CD1c-positive myeloid dendritic cell (primary cell): ENCODE results near the gene KRTAP5-1.
A peak's percentile ranks its signal among the peaks of the same experiment; 100 is the strongest.
"Not testable (repeated sequence)": the region's sequence is repeated elsewhere in the genome, so short reads cannot be mapped to it uniquely, and the experiment has no call there.

Source experiments
- DNase-seq: peaks from one replicate; pipeline ENCODE4 v3.0.0-alpha.2; 2016; ENCODE audit errors: extremely low spot score

The KRTAP5-1 gene

DNA sequence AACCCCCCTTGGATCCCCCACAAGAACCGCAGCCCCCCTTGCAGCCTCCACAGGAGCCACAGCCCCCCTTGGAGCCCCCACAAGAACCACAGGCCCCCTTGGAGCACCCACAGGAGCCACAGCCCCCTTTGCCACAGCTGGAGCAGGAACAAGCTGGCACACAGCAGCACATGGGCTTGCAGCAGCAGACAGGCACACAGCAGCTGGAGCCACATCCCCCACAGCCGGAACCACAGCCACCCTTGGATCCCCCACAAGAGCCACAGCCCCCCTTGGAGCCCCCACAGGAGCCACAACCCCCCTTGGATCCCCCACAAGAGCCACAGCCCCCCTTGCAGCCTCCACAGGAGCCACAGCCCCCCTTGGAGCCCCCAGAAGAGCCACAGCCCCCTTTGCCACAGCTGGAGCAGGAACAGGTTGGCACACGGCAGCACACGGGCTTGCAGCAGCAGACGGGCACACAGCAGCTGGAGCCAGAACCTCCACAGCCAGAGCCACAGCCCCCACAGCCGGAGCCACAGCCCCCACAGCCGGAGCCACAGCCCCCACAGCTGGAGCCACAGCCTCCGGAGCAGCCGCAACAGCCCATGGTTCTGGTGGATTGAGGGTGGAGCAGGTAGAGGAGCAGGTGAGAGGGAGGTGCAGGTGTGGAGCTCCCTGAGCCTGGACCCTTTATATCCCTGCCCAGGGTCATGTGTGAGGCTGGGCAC, at the start of gene KRTAP5-1:
KRTAP5-1 (minus strand) TSS at position 623 of the 710 bp plus-strand sequence; CDS start at position 589, 34 bp downstream.
- DNase-seq: not testable (repeated sequence)

- DNase-seq: no peak
Observed at GRCh38 chr11:1633864-1634263, 48.8 kb upstream of the KRTAP5-1 start.

- DNase-seq: no peak
Observed at GRCh38 chr11:1632053-1632714, 47.1 kb upstream of the KRTAP5-1 start.

DNA sequence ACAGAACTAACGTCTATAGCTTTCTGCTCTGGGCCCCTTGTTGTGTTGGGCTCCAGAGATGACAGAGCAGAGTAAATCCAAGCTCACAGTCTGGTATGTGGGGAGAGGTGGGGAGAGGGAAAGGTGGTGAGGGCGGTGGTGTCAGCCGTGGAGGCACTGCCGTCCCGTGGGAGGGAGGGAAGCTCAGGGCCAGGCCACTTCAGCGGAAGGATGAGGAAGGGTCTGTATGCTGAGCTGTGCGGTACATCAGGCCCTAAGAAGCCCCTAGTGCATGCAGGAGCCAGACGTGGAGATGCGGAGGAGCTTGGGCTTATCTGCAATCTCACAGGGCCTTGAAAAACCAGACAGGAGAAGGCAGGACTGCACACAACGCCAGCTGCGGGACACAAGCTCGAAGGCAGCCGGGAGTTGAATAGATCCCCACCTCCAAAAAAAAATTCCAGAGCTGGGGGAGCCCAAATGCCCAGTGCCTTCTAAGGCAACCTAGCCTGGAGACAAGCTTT, 46.0 kb upstream of the KRTAP5-1 start:
- DNase-seq: no peak

- DNase-seq: no peak
Observed at GRCh38 chr11:1630271-1630670, 45.2 kb upstream of the KRTAP5-1 start.

DNA sequence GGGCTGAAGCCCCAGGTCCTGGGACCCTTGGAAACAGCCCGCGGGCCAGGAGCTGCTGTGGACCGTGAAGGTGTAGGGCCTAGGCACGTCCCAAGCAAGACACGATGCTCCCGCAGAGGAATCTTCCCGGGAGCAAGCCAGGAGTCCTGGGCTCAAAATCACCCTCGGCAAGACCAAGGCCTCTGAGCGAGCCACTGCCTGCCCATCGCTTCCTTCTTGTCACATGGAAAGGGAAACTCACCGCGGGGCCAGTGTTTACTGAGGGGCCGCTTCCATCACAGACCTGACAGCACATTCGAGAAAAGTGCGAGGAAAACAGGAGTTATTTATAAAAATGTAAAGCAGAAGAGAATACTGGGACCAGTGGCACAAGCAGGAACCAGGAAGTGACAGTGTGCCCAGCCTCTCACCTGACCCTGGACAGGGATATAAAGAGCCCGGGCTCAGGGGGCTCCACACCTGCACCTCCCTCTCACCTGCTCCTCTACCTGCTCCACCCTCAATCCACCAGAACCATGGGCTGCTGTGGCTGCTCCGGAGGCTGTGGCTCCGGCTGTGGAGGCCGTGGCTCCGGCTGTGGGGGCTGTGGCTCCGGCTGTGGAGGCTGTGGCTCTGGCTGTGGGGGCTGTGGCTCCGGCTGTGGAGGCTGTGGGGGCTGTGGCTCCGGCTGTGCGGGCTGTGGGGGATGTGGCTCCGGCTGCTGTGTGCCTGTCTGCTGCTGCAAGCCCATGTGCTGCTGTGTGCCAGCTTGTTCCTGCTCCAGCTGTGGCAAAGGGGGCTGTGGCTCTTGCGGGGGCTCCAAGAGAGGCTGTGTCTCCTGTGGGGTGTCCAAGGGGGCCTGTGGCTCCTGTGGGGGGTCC, 44.5 kb upstream of the KRTAP5-1 start, which contains the start of gene KRTAP5-5:
KRTAP5-5 (plus strand) TSS at position 450 of the 860 bp plus-strand sequence; CDS start at position 516, 66 bp downstream.
- no peak for DNase-seq

DNA sequence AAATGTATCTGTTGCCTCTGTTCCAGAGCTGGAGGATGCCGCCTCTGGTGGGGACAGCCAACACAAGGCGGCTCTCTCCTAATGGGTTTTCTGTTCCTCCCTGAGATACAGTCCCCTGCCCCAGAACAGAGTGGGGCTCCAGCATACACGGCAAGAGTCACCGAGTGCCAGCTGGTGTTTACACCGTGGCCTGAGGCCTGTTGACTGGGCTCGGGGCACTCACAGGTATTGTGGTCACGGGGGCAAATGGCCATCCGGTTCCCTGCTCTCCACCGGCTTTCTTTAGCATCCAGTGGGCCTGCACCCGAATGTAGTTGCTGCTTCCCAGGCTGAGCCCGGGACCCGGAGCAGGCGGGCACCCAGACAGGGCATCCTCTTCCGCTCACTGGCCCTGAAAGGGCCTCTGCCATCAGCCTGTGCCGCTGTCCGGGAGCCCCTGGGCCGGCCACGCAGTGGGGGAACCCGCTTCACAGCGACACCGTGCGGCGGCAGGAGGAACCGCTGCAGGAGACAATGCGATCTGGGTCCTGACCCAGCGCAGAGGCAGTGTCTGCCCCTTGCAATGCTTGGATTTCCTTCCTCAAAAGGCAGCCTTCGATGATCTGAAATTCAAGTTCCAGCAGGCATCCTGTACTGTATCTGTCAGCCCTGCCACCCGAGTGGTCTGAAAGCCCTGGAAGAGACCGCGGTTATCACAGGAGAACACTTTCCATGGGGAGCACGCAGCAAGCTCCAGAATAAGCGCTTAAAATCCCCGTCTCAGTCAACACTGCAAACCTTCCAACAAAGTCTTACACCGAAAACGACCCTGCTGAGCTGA, 43.6 kb upstream of the KRTAP5-1 start:
- peak; percentile 46 for DNase-seq

DNA sequence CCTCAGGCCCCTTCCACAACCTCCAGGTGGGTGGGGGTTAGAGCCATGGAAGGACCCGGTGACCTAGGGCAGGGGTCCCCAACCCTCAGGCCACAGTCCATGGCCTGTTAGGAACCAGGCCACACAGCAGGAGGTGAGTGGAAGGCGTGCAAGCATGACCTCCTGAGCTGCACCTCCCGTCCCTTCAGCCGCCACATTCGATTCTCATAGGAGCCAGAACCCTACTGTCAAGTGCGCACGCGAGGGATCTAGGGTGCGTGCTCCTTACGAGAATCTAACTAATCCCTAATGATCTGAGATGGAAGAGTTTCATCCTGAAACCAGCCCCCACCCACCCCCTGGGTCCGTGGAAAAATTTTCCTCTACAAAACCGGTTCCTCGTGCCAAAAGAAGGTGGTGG, 40.5 kb upstream of the KRTAP5-1 start:
- DNase-seq: no peak

GRCh38 chr11:1624621-1625020, 39.5 kb upstream of the KRTAP5-1 start:
- no peak for DNase-seq

GRCh38 chr11:1623716-1624115, 38.6 kb upstream of the KRTAP5-1 start:
- no peak for DNase-seq

DNA sequence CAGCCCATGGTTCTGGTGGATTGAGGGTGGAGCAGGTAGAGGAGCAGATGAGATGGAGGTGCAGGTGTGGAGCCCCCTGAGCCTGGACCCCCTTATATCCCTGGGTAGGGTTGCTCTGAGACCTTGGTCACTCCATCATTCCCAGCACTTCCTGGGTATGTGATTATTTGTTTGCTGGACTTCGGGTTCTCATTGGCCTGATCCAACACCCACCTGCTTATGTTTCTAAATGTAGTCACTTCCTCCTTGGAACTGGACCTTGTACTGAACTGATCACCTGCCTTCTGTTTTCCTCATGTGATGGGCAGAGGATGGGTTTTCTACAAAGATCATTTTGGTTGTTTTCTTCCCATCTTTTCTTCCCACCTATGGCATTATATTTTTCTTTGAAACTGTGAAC, 37.0 kb upstream of the KRTAP5-1 start, which contains the start of gene KRTAP5-4:
KRTAP5-4 (minus strand) TSS at position 53 of the 400 bp plus-strand sequence; CDS start at position 8, 45 bp downstream.
- no peak for DNase-seq

DNA sequence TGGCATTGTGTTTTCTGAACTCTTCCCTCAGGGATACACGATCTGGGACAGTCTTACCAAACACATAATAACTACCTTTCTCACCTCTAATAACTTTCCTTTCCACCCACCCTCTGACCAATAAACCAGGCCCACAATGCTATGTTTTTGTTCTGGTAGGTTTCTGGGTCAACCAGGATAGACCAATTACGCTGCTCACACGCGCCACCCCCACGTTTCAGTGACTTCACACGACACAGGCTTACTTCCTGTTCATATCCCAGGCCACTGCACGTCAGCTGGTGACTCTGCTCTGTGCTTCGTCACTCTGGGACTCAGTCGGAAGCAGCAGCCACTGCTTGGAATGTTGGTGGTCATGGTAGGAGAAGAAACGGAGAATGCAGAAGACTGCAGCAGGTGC, 34.4 kb upstream of the KRTAP5-1 start:
- peak; percentile 61 for DNase-seq

DNA sequence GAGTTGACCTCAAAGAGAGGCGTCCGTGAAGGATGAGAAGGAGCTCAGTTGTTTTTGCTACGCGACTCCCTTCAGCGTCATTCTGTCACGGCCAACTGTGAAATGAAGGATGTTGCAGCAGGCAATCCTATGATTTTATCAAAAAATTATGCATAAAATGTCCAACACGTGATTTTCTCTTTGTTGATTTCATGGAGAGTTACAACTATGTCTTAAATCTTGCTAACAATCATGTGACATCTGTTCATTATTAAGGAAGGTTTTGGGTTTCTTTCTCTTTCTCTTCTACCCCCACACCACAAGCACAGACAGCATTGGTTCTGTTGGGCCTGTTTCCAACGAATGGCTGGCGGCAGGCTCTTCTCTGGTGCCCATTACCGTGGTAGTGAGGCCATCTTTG, 33.1 kb upstream of the KRTAP5-1 start:
- no peak for DNase-seq

- DNase-seq: no peak
Observed at GRCh38 chr11:1608363-1608762, 23.3 kb upstream of the KRTAP5-1 start, which contains the start of gene KRTAP5-3. KRTAP5-3 (minus strand) TSS chr11:1608463; CDS start chr11:1608385, 78 bp downstream.

DNA sequence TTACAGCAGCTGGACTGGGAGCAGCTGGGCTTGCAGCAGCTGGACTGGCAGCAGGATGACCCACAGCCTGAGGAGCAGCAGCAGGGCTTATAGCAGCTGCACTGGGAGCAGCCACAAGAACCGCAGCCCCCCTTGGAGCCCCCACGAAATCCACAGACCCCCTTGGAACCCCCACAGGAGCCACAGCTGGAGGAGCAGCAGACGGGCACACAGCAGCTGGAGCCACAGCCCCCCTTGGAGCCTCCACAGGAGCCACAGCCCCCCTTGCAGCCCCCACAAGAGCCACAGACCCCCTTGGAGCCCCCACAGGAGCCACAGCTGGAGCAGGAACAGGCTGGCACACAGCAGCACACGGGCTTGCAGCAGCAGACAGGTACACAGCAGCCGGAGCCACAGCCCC, 22.8 kb upstream of the KRTAP5-1 start:
- DNase-seq: not testable (repeated sequence)

GRCh38 chr11:1607156-1607845, 22.2 kb upstream of the KRTAP5-1 start:
- DNase-seq: not testable (repeated sequence)

DNA sequence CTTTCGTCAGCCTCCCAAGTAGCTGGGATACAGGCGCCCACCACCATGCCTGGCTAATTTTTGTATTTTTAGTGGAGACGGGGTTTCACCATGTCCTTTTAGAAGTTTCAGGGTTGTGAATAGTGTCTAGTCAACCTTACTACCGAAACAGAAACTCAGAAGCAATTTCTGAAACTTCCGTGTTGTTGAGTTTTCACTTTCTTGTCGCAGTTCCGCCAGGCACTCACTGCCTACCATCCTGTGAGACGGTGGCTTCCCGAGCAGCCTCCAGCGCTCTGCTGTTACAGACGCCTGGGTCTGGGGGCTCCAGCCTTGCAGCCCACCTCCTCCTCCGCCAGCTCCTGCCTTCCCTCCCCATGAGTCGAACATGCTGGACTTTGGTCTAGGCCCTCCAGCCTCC, 20.8 kb upstream of the KRTAP5-1 start:
- DNase-seq: not testable (repeated sequence)

DNA sequence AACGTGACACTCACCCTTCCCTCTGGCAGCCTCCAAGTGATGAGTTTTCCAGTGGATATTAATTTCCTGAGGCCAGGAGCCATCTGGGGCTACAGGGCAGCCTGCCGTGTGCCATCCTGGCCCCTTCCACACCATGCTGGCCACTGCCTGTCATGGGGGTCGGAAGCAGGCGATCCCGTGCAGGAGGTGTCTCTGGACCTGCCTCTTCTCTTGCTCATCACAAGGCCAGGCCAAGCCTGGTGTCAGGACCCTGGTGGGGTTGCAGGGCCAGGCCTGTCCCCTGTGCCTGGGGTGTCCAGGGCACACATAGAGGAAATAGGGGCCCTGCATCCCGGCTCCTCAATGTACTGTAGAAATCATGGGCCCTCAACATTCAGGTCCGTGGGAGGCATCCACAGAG, 19.6 kb upstream of the KRTAP5-1 start:
- no peak for DNase-seq

- no peak for DNase-seq
Observed at GRCh38 chr11:1604181-1604580, 19.1 kb upstream of the KRTAP5-1 start.

DNA sequence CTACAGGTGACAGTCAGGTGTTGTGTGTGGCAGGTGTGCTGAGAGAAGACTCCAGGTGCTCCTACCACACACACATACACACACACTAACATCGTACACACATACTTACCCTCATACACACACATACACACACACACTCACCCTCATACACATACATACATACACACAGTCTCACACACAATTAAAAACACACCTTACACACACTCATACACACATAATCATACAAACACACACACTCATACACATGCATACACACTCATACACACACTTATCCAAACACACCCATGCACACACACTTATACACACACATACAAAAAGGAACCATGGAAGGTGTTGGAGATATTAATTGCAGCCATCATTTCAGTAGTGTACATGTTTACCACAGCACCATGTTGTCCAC, 18.5 kb upstream of the KRTAP5-1 start:
- DNase-seq: no peak
